HEK293T (cell line): ENCODE data around the gene RAB5B.

ENCODE experiments used
- BHLHE40 ChIP-seq: fragments of 450-650 bp; IDR thresholded peaks from 2 replicates; pipeline ENCODE4 v1.6.1; 2016; ENCODE audit warnings: mild to moderate bottlenecking, moderate library complexity, borderline replicate concordance
- ELF4 ChIP-seq: fragments of 450-650 bp; IDR thresholded peaks from 2 replicates; pipeline ENCODE4 v1.6.1; 2017; ENCODE audit warnings: antibody characterized with exemption
- FOXA1 ChIP-seq: fragments of 450-650 bp; IDR thresholded peaks from 2 replicates; pipeline ENCODE4 v1.6.1; 2016; ENCODE audit warnings: mild to moderate bottlenecking
- FOXM1 ChIP-seq: fragments of 450-650 bp; IDR thresholded peaks from 2 replicates; pipeline ENCODE4 v1.6.1; 2017; ENCODE audit warnings: mild to moderate bottlenecking, borderline replicate concordance
- HDGF ChIP-seq: fragments of 450-650 bp; IDR thresholded peaks from 2 replicates; pipeline ENCODE4 v1.6.1; 2017; ENCODE audit warnings: antibody characterized with exemption, borderline replicate concordance
- NFRKB ChIP-seq: fragments of 450-650 bp; IDR thresholded peaks from 2 replicates; pipeline ENCODE4 v1.6.1; 2016; ENCODE audit warnings: mild to moderate bottlenecking, moderate library complexity
- PKNOX1 ChIP-seq: fragments of 450-650 bp; IDR thresholded peaks from 2 replicates; pipeline ENCODE4 v1.6.1; 2016
- SP1 ChIP-seq: fragments of 450-650 bp; IDR thresholded peaks from 2 replicates; pipeline ENCODE4 v1.6.1; 2017
- SUZ12 ChIP-seq: fragments of 450-650 bp; IDR thresholded peaks from 2 replicates; pipeline ENCODE4 v1.6.1; 2016; ENCODE audit warnings: mild to moderate bottlenecking

DNA sequence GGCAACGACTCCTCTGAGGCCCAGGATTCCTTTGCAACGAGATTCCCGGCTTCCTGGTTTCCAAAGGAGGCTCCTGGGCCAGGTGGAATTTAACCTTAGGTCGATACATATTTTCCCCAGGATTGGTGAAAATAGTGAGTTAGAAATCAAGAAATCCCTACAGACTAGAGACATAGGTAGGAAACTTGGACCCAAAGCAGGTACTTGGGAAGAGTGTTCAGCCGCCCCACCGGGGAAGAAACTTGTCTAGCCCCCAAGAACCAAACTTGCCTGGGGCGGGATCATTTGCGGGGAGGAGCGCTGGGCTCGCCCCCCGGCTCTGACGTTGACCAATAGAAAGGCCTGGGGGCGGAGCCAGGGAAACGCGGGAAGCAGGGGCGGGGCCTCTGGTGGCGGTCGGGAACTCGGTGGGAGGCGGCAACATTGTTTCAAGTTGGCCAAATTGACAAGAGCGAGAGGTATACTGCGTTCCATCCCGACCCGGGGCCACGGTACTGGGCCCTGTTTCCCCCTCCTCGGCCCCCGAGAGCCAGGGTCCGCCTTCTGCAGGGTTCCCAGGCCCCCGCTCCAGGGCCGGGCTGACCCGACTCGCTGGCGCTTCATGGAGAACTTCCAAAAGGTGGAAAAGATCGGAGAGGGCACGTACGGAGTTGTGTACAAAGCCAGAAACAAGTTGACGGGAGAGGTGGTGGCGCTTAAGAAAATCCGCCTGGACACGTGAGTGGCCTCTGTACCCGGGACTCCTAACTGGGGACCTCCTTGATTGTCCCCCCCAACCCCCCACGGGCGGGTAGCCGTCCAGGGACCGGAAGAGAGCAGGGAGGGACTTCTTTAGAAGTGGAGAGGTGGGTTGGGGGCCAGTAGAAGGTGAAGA, 7.2 kb upstream of the RAB5B start, which contains the start of gene CDK2:
- TF ChIP-seq SUZ12 (no peak), NFRKB (no peak), BHLHE40 (no peak), FOXM1 (no peak), HDGF (no peak), ELF4 (no peak), PKNOX1 (no peak), SP1 (no peak; the same call in 1 of the 2 replicates), FOXA1 (no peak)
